GM11168 (cell line): ENCODE data around the gene MARK1.

Experiments used
- in situ Hi-C: fragments of 300-500 bp; cut with MboI; formaldehyde crosslinking; loops from one replicate; pipeline ENCODE4 v1.12.0; 2022; ENCODE audit warnings: low sequenced_read_pairs; ENCODE audit not compliant: unreplicated experiment

The MARK1 gene

GRCh38 chr1:220527908-220528678, at the start of gene MARK1:
TSS of gene MARK1 (plus strand) at chr1:220528136. CDS start at chr1:220528823, 687 bp downstream.
- in situ Hi-C loops, result no loop called here

GRCh38 chr1:220483700-220484099, 44.2 kb upstream of the MARK1 start:
- in situ Hi-C loops, result no loop called here

DNA sequence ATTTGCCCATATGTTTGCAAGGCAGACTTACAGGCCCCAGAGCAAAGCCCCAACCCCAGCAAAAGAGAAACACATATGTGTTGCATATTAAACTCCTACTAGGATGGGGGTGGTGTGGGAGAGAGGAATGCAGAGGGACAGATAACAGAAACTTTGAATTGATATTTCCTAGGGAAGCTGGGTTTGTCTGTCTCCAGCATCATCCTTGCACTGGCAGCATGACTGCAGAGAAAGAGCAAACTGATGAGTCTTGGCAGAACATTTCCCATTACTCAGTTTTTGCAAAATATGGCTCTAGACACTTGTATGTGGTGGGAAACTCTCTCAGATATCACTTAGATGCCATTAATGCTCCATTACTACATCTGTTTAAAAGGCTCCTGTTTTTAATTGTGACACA, 43.8 kb upstream of the MARK1 start:
- in situ Hi-C loops, result no loop called here

GRCh38 chr1:220485131-220485530, 42.8 kb upstream of the MARK1 start:
- in situ Hi-C loops, result no loop called here

DNA sequence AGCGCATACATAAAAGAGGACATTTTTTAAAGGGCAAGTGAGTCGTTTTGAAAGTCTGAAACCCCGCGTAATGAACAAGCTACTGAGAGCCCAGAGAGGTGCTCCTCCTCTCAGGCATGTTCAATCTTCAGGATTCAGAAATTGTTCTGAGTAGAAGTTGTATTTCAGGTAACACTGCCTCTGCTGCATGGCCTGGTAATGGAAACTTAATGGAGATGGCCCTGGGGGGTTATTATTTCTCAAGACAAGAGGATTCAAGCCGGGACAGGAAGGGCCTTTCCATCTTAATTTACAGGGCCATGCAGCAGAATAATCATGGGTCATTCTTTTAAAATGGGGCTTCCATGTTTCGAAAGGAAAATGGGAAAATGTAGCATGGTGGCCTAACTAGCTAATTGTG, 42.1 kb upstream of the MARK1 start:
- in situ Hi-C loops, result no loop called here

DNA sequence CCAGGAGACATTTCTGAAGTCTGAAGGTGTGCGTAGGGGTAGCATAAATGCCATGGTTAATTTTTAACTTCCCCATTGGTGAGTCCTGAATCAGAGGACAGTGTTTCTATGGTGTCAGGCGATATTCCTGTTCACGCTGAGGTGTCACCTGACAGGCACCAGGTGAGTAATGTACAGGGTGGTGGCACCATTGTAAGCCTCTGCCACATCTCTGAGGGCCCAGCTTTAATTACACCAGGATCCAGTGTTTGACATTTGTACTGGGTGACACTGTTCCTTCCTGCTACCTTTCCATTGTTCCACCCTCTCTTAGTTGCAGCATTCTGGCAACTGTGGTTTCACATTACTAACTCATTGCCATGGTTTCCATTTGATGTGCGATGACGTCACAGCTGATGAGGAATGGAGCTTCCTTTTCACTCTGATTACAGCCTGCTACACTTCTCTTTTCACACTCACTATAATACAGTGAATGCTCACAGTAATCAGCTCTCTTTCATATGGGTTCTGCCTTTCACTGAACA, 40.6 kb upstream of the MARK1 start:
- in situ Hi-C loops, result no loop called here

- in situ Hi-C loops, result no loop called here
Observed at GRCh38 chr1:220491891-220492290, 36.0 kb upstream of the MARK1 start.

DNA sequence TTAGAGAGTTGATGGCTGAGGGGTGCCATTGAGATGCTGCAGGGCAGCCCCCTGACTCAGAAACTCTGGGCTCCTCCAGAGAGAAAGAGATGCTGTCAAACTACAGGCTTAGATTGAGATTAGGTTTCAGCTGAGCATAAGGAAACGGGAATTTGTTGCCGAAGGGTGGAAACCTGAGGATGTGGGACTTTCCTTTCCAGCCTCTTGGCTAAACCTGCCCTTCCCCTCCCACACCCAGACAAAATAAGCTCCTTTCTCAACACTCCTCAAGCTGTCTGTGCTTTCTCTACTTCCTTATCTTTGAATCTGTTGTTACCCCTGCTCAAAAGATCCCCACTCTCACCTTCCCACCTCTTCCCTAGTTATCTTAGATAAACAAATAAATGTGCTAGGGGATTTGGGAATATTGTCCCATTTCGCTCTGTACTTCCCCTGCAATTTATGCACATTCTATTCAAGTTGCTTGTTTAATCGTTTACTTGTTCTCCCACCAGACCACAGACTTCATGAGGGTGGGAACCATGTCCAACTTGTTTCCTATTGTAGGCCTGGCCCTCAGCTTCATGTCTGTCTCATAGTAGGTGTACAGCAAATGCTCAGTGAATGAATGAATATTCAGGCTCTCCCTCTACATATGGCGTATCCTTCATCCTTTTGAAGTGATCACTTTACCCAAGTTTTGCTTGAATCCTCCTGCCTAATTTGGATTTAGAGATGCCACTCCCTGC, 30.6 kb upstream of the MARK1 start:
- in situ Hi-C loops, result no loop called here

GRCh38 chr1:220498188-220498587, 29.7 kb upstream of the MARK1 start:
- in situ Hi-C loops, result no loop called here

GRCh38 chr1:220500372-220500771, 27.6 kb upstream of the MARK1 start:
- in situ Hi-C loops, result no loop called here

DNA sequence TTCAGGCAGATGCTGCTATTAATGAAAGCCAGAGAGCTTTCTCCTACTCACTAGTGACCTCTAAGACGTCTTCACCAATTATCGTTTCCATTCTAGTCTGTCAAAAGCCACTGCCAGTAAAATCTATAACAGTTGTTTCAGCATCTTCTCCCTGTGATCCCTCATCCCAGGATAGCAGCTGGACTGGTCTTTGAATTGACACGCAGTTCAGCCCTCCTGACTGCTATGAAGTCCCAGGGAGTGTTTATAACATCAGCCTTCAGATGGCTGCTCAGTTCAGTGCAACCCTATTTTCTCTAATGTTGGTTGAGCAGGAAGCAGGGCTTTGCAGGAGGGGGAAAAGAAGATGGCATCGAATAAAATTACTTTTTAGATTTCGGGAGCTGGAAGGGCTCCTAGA, 23.6 kb upstream of the MARK1 start:
- in situ Hi-C loops, result no loop called here

- in situ Hi-C loops, result no loop called here
Observed at GRCh38 chr1:220507085-220507484, 20.9 kb upstream of the MARK1 start.

GRCh38 chr1:220511179-220511578, 16.8 kb upstream of the MARK1 start:
- in situ Hi-C loops, result no loop called here

GRCh38 chr1:220511785-220512184, 16.2 kb upstream of the MARK1 start:
- in situ Hi-C loops, result no loop called here

- in situ Hi-C loops, result no loop called here
Observed at GRCh38 chr1:220513834-220514233, 14.1 kb upstream of the MARK1 start.

DNA sequence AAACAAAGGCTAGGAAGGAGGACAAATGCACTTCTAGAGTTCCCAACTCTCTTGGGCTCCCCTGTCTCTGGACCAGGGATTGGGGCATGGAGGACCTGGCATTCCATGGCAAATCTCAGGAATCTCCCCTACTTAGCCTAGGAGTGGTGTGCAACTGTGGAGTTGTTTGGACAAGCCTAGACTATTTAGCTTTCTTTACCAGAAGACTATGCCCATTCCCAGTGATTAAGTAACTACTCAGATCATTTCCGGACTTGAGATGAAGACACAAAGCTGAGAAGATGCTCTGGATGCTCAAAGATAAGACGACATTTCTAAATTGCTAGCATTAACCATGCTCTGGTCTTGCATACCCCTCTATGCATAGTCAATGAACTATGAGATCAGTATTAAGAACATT, 13.7 kb upstream of the MARK1 start:
- in situ Hi-C loops, result no loop called here

DNA sequence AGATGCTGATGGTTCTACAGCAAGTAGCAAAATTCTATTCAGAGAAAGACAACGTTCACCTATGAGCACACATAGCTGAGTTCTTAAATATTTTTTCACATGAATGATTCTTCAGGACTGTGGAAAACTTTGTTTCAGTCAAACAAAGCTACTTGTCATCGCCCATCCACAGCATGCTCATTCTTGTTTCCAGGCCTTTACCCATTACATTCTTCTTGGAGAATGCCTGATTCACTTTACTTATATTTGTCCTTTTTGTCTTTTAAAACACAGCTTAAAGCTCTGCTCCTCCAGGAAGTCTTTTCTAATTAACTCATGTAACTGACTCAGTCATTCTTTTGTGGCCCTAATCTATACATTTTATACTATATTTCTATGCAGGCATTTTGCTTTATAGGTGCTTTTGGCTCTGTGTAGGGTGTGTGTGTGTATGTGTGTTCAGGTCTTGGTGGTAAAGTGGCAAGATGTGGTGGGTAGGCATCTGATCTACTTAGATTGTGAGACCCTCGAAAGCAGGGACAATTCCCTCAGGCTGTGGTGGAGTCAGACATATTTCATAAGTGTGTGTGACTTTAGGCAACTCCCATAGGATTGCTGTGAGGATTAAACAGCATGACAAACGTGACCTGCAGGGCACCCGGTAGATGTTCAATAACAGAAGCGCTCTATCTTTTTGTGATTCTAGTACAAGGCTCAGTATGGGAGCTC, 11.8 kb upstream of the MARK1 start:
- in situ Hi-C loops, result no loop called here

DNA sequence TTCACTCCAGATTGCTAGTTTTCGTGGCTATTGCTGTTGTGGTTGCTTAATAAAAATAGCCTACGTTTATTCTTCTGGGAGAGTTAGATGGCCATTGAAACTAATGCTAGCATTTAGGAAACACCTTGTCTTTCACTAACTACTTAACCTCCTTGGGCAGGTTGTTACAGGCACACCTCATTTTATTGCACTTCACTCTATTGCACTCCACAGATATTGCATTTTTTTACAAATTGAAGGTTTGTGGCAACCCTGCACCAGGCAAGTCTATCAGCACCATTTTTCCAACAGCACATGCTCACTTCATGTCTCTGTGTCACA, 11.3 kb upstream of the MARK1 start:
- in situ Hi-C loops, result no loop called here

GRCh38 chr1:220521778-220522177, 6.2 kb upstream of the MARK1 start:
- in situ Hi-C loops, result no loop called here

DNA sequence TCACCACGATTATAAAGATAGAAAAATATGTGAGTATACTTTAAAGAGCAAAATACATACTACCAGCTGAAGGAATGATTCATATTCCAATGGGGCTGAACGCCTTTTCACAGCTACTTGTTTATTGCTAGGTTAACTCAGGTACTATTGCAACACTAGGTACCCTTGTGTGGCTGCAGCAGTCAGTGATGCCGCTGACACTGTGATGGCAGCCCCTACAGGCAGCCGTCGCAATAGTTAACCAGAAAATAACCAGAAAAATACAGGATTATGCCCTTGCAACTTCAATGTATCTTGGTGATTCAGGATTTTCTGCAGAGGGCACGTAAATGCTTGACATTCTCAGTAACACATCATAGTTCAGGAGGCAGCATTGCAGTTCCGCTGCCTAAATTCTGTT, 1.6 kb upstream of the MARK1 start:
- in situ Hi-C loops, result no loop called here

- in situ Hi-C loops, result no loop called here
Observed at GRCh38 chr1:220527279-220527907, 543 bp upstream of the MARK1 start.
